CD14-positive monocyte (primary cell): ENCODE results near the gene PTEN. TPM values are rescaled to one million over a fixed set of nuclear protein-coding genes. Genes with fewer than 3 reads are reported as not detected.

Experiments used
- DNase-seq, 3 donors: peaks; one replicate each; pipeline ENCODE4 v3.0.0-alpha.2; 2011 to 2022
- H2AFZ ChIP-seq: 2 replicates; pipeline ENCODE4 v1.6.0; 2012; ENCODE audit warnings: mild to moderate bottlenecking, low read depth, low read length, inconsistent platforms; ENCODE audit not compliant: insufficient read depth, poor library complexity, severe bottlenecking
- H3K27ac ChIP-seq, 2 donors: 1 replicate in 1 of 2; 2 replicates in 1 of 2; pipeline ENCODE4 v1.5.1; 2012 to 2013; ENCODE audit warnings: low read length in 2 of 2, control low read depth in 1 of 2, inconsistent platforms in 1 of 2, low read depth in 1 of 2, mild to moderate bottlenecking in 1 of 2
- H3K27me3 ChIP-seq, 2 donors: one replicate each; pipeline versions ENCODE4 v1.6.0 to v1.6.1; 2011 to 2013; ENCODE audit warnings: low read length in 2 of 2; ENCODE audit not compliant: control insufficient read depth in 2 of 2, insufficient read depth in 2 of 2
- H3K36me3 ChIP-seq, 2 donors: replicated peaks in 1 of 2; 1 replicate in 1 of 2; 2 replicates in 1 of 2; pipeline versions ENCODE4 v1.5.1 to v1.6.1; 2012 to 2013; ENCODE audit warnings: low read length in 2 of 2, control low read depth in 1 of 2, inconsistent platforms in 1 of 2, mild to moderate bottlenecking in 1 of 2; ENCODE audit not compliant: insufficient read depth in 2 of 2, control insufficient read depth in 1 of 2
- H3K4me1 ChIP-seq, 2 donors: 1 replicate in 1 of 2; 2 replicates in 1 of 2; pipeline versions ENCODE4 v1.5.1 to v1.6.1; 2012 to 2013; ENCODE audit warnings: low read length in 2 of 2, control low read depth in 1 of 2, inconsistent platforms in 1 of 2, mild to moderate bottlenecking in 1 of 2, moderate library complexity in 1 of 2; ENCODE audit not compliant: insufficient read depth in 2 of 2, control insufficient read depth in 1 of 2
- H3K4me2 ChIP-seq: replicated peaks from 2 replicates; pipeline ENCODE3; 2012; ENCODE audit warnings: low read length, moderate library complexity, mild to moderate bottlenecking; ENCODE audit not compliant: poor library complexity, severe bottlenecking; ENCODE audit errors: extremely low read depth
- H3K4me3 ChIP-seq, 3 experiments: fragments of 200-600 bp in 1 of 3; sonication (generic) in 1 of 3; replicated peaks in 1 of 3; 1 replicate in 2 of 3; 2 replicates in 1 of 3; pipeline ENCODE4 v1.5.1; 2011 to 2013; ENCODE audit warnings: low read length in 3 of 3, mild to moderate bottlenecking in 3 of 3, control low read depth in 2 of 3, low read depth in 2 of 3, inconsistent platforms in 1 of 3, moderate library complexity in 1 of 3
- H3K79me2 ChIP-seq: 2 replicates; pipeline ENCODE4 v1.6.0; 2012; ENCODE audit warnings: mild to moderate bottlenecking, control low read depth, inconsistent platforms, low read length, moderate library complexity; ENCODE audit not compliant: insufficient read depth
- H3K9ac ChIP-seq: 2 replicates; pipeline ENCODE4 v1.6.0; 2017; ENCODE audit warnings: low read length, mild to moderate bottlenecking; ENCODE audit not compliant: insufficient read depth, poor library complexity, severe bottlenecking
- H3K9me3 ChIP-seq, 2 donors: replicated peaks in 1 of 2; 1 replicate in 1 of 2; 2 replicates in 1 of 2; pipeline versions ENCODE4 v1.5.1 to v1.6.1; 2012 to 2013; ENCODE audit warnings: low read length in 2 of 2, control low read depth in 1 of 2; ENCODE audit not compliant: control insufficient read depth in 1 of 2, insufficient read depth in 1 of 2
- H4K20me1 ChIP-seq: 2 replicates; pipeline ENCODE4 v1.6.0; 2012; ENCODE audit warnings: mild to moderate bottlenecking, low read length, control low read depth, moderate library complexity; ENCODE audit not compliant: insufficient read depth
- H3K27ac Mint-ChIP-seq, 7 donors: one replicate each; pipeline ENCODE4 v1.8.0; 2020; ENCODE audit warnings: mild to moderate bottlenecking in 7 of 7, mixed read lengths in 7 of 7, moderate library complexity in 6 of 7, inconsistent platforms in 2 of 7
- H3K27me3 Mint-ChIP-seq, 3 donors: one replicate each; pipeline ENCODE4 v1.8.0; 2021 to 2022; ENCODE audit warnings: low read depth in 3 of 3, mild to moderate bottlenecking in 3 of 3, mixed read lengths in 3 of 3, moderate library complexity in 3 of 3, inconsistent platforms in 1 of 3
- H3K36me3 Mint-ChIP-seq, 2 donors: one replicate each; pipeline ENCODE4 v1.8.0; 2020; ENCODE audit warnings: mixed read lengths in 2 of 2, inconsistent platforms in 1 of 2, mild to moderate bottlenecking in 1 of 2
- H3K4me1 Mint-ChIP-seq: one replicate; pipeline ENCODE4 v1.8.0; 2020; ENCODE audit warnings: mild to moderate bottlenecking, mixed read lengths
- H3K4me3 Mint-ChIP-seq, 2 donors: one replicate each; pipeline ENCODE4 v1.8.0; 2020; ENCODE audit warnings: mild to moderate bottlenecking in 2 of 2, mixed read lengths in 2 of 2, moderate library complexity in 1 of 2
- H3K9me3 Mint-ChIP-seq, 7 donors: one replicate each; pipeline ENCODE4 v1.8.0; 2020 to 2022; ENCODE audit warnings: mixed read lengths in 7 of 7, mild to moderate bottlenecking in 6 of 7, moderate library complexity in 6 of 7, inconsistent platforms in 2 of 7
- CTCF ChIP-seq: fragments of 200-600 bp; IDR thresholded peaks from one replicate; pipeline ENCODE4 v1.8.0; 2022; ENCODE audit warnings: antibody characterized with exemption, mild to moderate bottlenecking
- WGBS: methylation state at CpG from one replicate; pipeline ENCODE4 v1.1.5; 2013; ENCODE audit warnings: missing lambda C conversion rate; ENCODE audit not compliant: insufficient coverage; 5-methylcytosine and 5-hydroxymethylcytosine counted together
- intact Hi-C, 2 donors: fragments of 100-400 bp; cut with micrococcal nuclease; formaldehyde crosslinking; loops; one replicate each; pipeline versions ENCODE4 v1.15.0 to v1.15.1; 2023
- polyA plus RNA-seq, 3 donors: library from polyadenylated mRNA; depleted of rRNA in 1 of 3; unstranded in 2 of 3; stranded (reverse) in 1 of 3; fragments of 300-500 nt in 2 of 3; fragments of >200 nt in 1 of 3; fragmentation: Illumina TruSeq in 2 of 3; gene quantifications; 1 replicate in 2 of 3; 2 replicates in 1 of 3; pipeline ENCODE4 v1.2.3, GENCODE V29; 2012 to 2021

PTEN gene
- polyA plus RNA-seq, 3 donors = 30.5 to 57.6 (median 37.7) TPM

- Mint-ChIP-seq H3K36me3 (peaks cover 29 to 47% of the 10 kb centered on the region in 2 donors), H3K4me3 (no peak overlapping the region), H3K27ac (peak overlapping the region in 4 of 7 donors; percentile 49 to 84 (median 74)), H3K27me3 (no peaks in the 10 kb centered on the region), H3K4me1 (peaks cover 48% of the 10 kb centered on the region), H3K9me3 (peaks cover 4 to 26% (median 16%) of the 10 kb centered on the region in 7 donors)
- Histone ChIP-seq H2AFZ (no peak overlapping the region), H3K4me2 (peak overlapping the region; percentile 14), H3K4me3 (no peak overlapping the region), H3K36me3 (peaks cover 9 to 29% of the 10 kb centered on the region in 2 donors), H4K20me1 (peaks cover 100% of the 10 kb centered on the region), H3K79me2 (peaks cover 100% of the 10 kb centered on the region), H3K9me3 (peaks cover 5 to 15% of the 10 kb centered on the region in 2 donors), H3K27ac (peak overlapping the region in 1 of 2 donors; percentile 48), H3K9ac (no peak overlapping the region), H3K27me3 (no peaks in the 10 kb centered on the region), H3K4me1 (peaks cover 24 to 36% of the 10 kb centered on the region in 2 donors)
- TF ChIP-seq CTCF = no peak
- intact Hi-C loops = no loop called here
- DNase-seq = no peak
- WGBS = 83% methylated on average over 1 of the region's 3 CpGs
Measured at GRCh38 chr10:87916515-87916914, 53.1 kb downstream of the PTEN start.

- Histone ChIP-seq H3K27ac (peak overlapping the region in 1 of 2 donors; percentile 64), H3K4me2 (peak overlapping the region; percentile 25), H3K9ac (no peak overlapping the region), H3K36me3 (peaks cover 6 to 24% of the 10 kb centered on the region in 2 donors), H3K4me3 (no peak overlapping the region), H3K4me1 (peaks cover 28 to 49% of the 10 kb centered on the region in 2 donors), H4K20me1 (peaks cover 100% of the 10 kb centered on the region), H3K79me2 (peaks cover 100% of the 10 kb centered on the region), H3K27me3 (no peaks in the 10 kb centered on the region), H2AFZ (no peak overlapping the region), H3K9me3 (peaks cover 0 to 4% of the 10 kb centered on the region in 2 donors)
- DNase-seq = no peak
- Mint-ChIP-seq H3K27ac (peak overlapping the region; percentile 43 to 81 (median 62)), H3K9me3 (peaks cover 0 to 9% (median 6%) of the 10 kb centered on the region in 7 donors), H3K4me1 (peaks cover 63% of the 10 kb centered on the region), H3K36me3 (peaks cover 30 to 38% of the 10 kb centered on the region in 2 donors), H3K4me3 (peak overlapping the region in 1 of 2 donors; percentile 28), H3K27me3 (no peaks in the 10 kb centered on the region)
- no peak for TF ChIP-seq CTCF
- WGBS = no CpG with 5 or more reads among the region's 3 CpGs
- intact Hi-C loops = no loop called here
Measured at GRCh38 chr10:87918254-87918859, 54.9 kb downstream of the PTEN start.
